CD4-positive, alpha-beta T cell treated with Interleukin-4 for 1 hour (primary cell): ENCODE results near the gene ZMYND15.

Source experiments
- DNase-seq, 2 donors: peaks; one replicate each; pipeline ENCODE4 v3.0.0-alpha.2; 2020 to 2022

Gene ZMYND15

DNA sequence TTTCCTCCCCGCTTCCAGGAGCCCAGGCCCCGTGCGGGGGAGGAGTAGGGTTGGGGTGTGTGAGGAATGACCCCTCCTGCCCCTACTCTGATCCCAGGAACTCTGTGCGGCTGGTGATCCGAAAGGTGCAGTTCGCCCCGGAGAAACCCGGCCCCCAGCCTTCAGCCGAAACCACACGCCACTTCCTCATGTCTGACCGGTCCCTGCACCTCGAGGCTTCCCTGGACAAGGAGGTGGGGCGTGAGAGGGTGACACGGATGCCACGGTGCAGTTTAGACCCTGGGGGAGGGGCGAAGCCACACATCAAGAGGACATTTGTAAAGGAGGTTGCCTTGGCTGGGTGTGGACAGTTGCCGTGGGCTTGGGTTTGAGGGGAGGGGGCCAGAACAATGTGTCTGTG, 21.8 kb upstream of the ZMYND15 start:
- no peak for DNase-seq

- no peak for DNase-seq
These were observed 21.4 kb upstream of the ZMYND15 start for GRCh38 chr17:4718276-4718675.

- DNase-seq = no peak
These were observed 20.5 kb upstream of the ZMYND15 start for GRCh38 chr17:4719146-4719545.

- DNase-seq = no peak
These were observed 19.9 kb upstream of the ZMYND15 start for GRCh38 chr17:4719684-4720221.

GRCh38 chr17:4720787-4721186, 18.8 kb upstream of the ZMYND15 start:
- no peak for DNase-seq

GRCh38 chr17:4721203-4722135, 18.2 kb upstream of the ZMYND15 start:
- DNase-seq = peak; percentile 31 to 37

- no peak for DNase-seq
These were observed 16.9 kb upstream of the ZMYND15 start for GRCh38 chr17:4722678-4723240.

GRCh38 chr17:4724650-4725049, 15.0 kb upstream of the ZMYND15 start:
- DNase-seq = no peak

- peak in 1 of 2 donors; percentile 54 for DNase-seq
These were observed 13.9 kb upstream of the ZMYND15 start for GRCh38 chr17:4725646-4726310.

GRCh38 chr17:4728124-4728523, 11.5 kb upstream of the ZMYND15 start:
- DNase-seq = peak in 1 of 2 donors; percentile 30

- peak; percentile 33 to 75 for DNase-seq
These were observed 6.5 kb upstream of the ZMYND15 start for GRCh38 chr17:4733073-4733531.

GRCh38 chr17:4734857-4735475, 4.7 kb upstream of the ZMYND15 start:
- no peak for DNase-seq

GRCh38 chr17:4735876-4736651, 3.6 kb upstream of the ZMYND15 start:
- DNase-seq = peak in 1 of 2 donors; percentile 70

DNA sequence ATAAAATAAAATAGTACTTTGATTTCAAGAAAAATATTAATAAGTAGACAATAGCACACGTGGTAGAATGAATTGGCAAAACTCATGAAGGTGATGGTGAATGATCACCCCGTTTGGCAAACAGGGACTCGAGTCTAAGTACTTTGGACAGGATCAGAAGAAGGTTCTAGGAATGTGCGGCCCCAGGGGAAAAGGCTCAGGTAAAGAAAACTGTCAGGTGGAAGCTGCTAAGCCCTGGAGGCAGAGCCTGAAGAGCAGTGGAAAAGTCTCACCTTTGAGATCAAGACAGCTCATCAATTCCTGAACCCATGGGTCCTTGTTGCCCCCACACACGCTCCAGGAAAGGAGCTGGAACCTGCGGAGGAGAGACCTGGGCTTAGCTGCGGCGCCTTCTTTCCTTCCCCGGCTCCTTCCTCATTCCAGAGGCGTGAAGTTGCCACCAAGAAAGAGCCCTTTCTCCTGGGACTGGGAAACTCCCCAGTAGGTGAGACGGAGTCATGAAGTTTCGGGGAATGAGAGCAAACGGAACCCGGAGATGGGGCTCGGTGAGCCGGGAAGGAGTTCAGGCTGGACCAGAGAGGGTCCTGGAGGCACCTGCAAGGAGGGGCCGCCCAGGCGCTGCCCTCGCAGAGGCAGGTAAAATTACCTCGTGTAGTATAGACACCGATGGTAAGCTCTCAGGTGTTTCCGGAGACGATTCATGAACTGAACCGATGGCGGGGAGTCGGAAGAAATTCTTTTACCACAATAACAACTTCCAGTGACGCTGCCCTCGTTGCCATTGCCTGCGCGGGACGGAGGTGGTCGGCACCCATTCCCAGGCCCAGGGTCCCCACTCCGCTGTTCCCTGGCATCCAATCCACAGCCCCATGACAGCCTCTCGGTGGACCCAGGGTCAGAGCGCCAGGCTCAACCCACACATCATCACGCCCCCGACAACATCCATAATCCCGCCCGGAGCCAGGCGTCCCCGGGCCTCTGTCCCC, 1.2 kb upstream of the ZMYND15 start:
- DNase-seq = peak; percentile 37 to 44

DNA sequence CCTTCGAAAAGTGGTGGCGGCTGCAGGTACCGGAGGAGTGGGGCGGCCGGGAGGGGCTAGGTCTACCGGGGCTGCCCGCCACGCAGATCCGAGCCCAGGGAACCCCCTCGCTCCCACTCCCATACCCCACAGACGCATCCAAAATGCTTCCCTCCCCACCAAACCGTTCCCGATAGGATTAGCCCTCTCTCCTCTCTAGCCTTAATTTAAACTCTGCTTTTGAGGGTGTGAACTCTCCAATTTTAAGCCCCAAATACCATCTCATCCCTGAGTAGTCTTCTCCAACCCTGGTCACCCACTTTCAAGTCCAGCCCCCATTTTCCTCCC, 355 bp downstream of the ZMYND15 start:
- no peak for DNase-seq

- no peak for DNase-seq
These were observed 951 bp downstream of the ZMYND15 start for GRCh38 chr17:4740584-4740983.

GRCh38 chr17:4741544-4741943, 1.9 kb downstream of the ZMYND15 start:
- no peak for DNase-seq

DNA sequence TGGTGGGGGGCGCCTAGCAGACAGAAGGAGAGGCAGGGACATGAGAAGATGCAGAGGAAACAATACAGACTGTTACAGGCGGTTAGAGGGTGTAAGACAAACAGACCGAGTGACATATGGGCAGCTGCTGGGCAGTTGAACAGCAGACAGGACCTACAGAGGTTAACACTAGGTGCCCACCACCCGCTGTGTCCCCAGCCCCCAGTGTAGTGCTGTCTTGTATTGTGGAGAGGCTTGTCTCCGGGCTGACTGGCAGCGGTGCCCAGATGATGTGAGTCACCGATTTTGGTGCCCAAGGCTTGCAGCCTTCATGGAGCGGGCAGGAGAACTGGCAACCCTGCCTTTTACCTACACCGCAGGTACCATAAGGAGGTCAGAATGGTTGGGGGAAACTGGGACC, 2.5 kb downstream of the ZMYND15 start:
- DNase-seq = no peak

GRCh38 chr17:4742629-4743028, 3.0 kb downstream of the ZMYND15 start:
- no peak for DNase-seq

DNA sequence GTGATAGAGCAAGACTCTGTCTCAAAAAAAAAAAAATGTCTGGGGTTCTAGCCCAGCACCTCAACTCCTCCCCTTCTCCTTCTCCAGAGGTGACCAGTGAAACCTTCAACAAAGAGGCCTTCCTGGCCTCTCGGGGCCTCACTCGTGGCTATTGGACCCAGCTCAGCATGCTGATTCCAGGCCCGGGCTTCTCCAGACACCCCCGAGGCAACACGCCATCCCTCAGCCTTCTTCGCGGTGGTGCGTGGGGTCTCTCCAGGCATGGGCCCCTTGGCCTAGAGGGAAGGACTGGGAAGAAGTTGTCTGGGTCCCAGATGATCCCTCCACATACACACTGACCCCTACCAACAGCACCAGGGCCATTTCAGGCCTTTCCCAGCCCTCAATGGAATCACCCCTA, 3.6 kb downstream of the ZMYND15 start:
- no peak for DNase-seq

- no peak for DNase-seq
These were observed 4.3 kb downstream of the ZMYND15 start for GRCh38 chr17:4743898-4744297.
